Heart left ventricle (tissue), 16 donors: Measurements from ENCODE around the gene SNRPA1. TPM values are rescaled to one million over a fixed set of nuclear protein-coding genes. Genes with fewer than 3 reads are reported as not detected.

Source experiments
- ATAC-seq, 4 donors: fragments of 200-7000 bp; cut with Tn5 transposase; one replicate each; pipeline ENCODE4 v1.9.1; 2020 to 2022; ENCODE audit warnings: moderate library complexity in 4 of 4, mild to moderate bottlenecking in 3 of 4, moderate number of reproducible peaks in 1 of 4
- DNase-seq, 5 donors: peaks; one replicate each; pipeline ENCODE4 v3.0.0-alpha.2; 2020
- H3K27ac ChIP-seq, 12 donors: fragments of 200-600 bp; sonication (generic) in 4 of 12; one replicate each; pipeline versions ENCODE4 v1.5.0 to v1.8.0; 2016 to 2022; ENCODE audit warnings: mild to moderate bottlenecking in 2 of 12
- H3K27me3 ChIP-seq, 9 donors: fragments of 200-600 bp; sonication (generic) in 2 of 9; one replicate each; pipeline versions ENCODE4 v1.5.1 to v1.8.0; 2016 to 2022; ENCODE audit warnings: mild to moderate bottlenecking in 3 of 9
- H3K36me3 ChIP-seq, 9 donors: fragments of 200-600 bp; sonication (generic) in 2 of 9; one replicate each; pipeline versions ENCODE4 v1.5.0 to v1.8.0; 2018 to 2022; ENCODE audit warnings: mild to moderate bottlenecking in 2 of 9
- H3K4me1 ChIP-seq, 12 donors: fragments of 200-600 bp; sonication (generic) in 4 of 12; one replicate each; pipeline versions ENCODE4 v1.5.0 to v1.8.0; 2016 to 2022; ENCODE audit warnings: mild to moderate bottlenecking in 3 of 12
- H3K4me3 ChIP-seq, 12 donors: fragments of 200-600 bp; sonication (generic) in 4 of 12; one replicate each; pipeline versions ENCODE4 v1.5.0 to v1.8.0; 2017 to 2022; ENCODE audit warnings: mild to moderate bottlenecking in 9 of 12, moderate library complexity in 4 of 12
- H3K9me3 ChIP-seq, 12 donors: fragments of 200-600 bp; sonication (generic) in 4 of 12; one replicate each; pipeline versions ENCODE4 v1.5.0 to v1.8.0; 2016 to 2022; ENCODE audit warnings: mild to moderate bottlenecking in 1 of 12
- POLR2A ChIP-seq, 2 donors: fragments of 450-650 bp; IDR thresholded peaks; one replicate each; pipeline ENCODE4 v1.6.1; 2017; ENCODE audit warnings: antibody characterized with exemption in 2 of 2, mild to moderate bottlenecking in 2 of 2, moderate library complexity in 2 of 2
- WGBS, 4 donors: extraction: QIAGEN DNeasy Blood & Tissue Kit in 2 of 4; methylation state at CpG; one replicate each; pipeline versions ENCODE4 v1.1.5 to v1.1.7; 2013 to 2018; 5-methylcytosine and 5-hydroxymethylcytosine counted together
- intact Hi-C, 10 donors: fragments of 100-400 bp; cut with DNase I; formaldehyde crosslinking; loops; one replicate each; pipeline versions ENCODE4 v1.11.1 to v1.14.2; 2022
- polyA plus RNA-seq, 2 donors: library from polyadenylated mRNA; stranded (reverse); fragments of 200-250 nt; gene quantifications; one replicate each; pipeline ENCODE4 v1.2.3, GENCODE V29; 2013
- total RNA-seq, 9 donors: library from RNA; depleted of rRNA in 2 of 9; stranded (reverse); fragments of >200 nt in 2 of 9; fragmentation: NEBNext Ultra II Directional in 3 of 9; extraction: Animal tissue kit (Norgen Biotek cat#: 25700) in 3 of 9; gene quantifications; one replicate each; pipeline versions ENCODE4 v1.1.0 to v1.2.4, GENCODE V29; 2016 to 2023
- TF ChIP-seq, protein P1 (sequence below), 12 donors: fragments of 200-600 bp; sonication (generic) in 4 of 12; IDR thresholded peaks; one replicate each; pipeline versions ENCODE4 v1.5.0 to v1.8.0; 2018 to 2022; ENCODE audit warnings: antibody characterized with exemption in 12 of 12, mild to moderate bottlenecking in 5 of 12
- donor health status: ischemic (EF 13 %, LVEDD 7.1; RV severe dilation, severe dysfunction).
- donor health status: healthy with polysubstance abuse.
- donor health status: DM: no; HTN: yes; CAD: no.
- donor health status: DM: no; HTN: no; CAD: no.
- donor health status: ischemic (EF 25% LVEDD 6.9; RV normal size, moderate dysfunction).
- donor health status: ischemic (EF 25% LVEDD 5.7; RV mildly dilated, moderate dysfunction).
- donor health status: healthy.
- donor health status: DM: yes; HTN: yes; CAD: no.
- donor health status: ischemic (EF 35%, LVEDD 5.7; RV mildly dilated, moderate dysfunction).
- donor health status: nonischemic (EF 11% LVEDD 7.7; RV severe dilation, severe dysfunction).
- donor health status: DM: yes; HTN: yes; CAD: no.
- donor health status: PGD.
- donor health status: ischemic (EF 29% LVEDD 5.4; RV normal size, mild dysfunction).
- donor health status: nonischemic (EF 23%, LVEDD 6.1; RV moderate dilation, normal function).

The SNRPA1 gene
- total and polyA plus RNA-seq, 11 donors, result 17.6 to 57.8 (median 30.2) TPM

DNA sequence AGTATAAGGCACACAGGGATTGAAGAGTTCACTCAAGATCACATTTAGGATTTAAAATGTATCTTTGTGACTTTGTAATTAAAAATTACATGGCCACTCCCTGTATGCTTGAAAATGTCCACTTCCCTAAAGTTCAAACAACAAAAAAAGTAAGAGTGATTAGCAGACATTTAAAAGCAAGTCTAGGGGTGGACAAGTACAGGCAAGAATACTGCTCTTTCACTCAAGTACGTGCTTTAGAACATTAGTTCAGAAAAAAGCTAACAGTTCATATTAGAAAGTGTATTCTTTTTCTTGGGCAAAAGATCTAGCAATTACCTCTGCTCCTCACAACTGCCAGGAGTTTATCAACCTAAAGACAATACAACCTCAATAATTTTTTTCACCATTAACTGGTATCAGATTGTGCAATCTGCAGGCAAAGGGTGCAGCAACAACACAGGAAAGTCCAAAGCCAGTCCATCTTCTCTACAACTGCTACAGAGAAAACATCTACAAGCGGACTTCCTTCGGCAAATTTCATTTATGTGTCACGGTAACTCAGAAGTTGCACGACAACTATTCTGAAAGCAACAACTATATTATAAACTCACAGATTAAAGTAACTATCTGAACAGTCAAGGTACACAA lies 61.3 kb downstream of the SNRPA1 start:
- Histone ChIP-seq H3K9me3 (peaks cover 0 to 10% (median under 1%) of the 10 kb centered on the region in 12 donors), H3K4me3 (no peak overlapping the region), H3K4me1 (peaks cover 0 to 58% (median 14%) of the 10 kb centered on the region in 12 donors), H3K36me3 (peaks cover 0 to 48% (median 20%) of the 10 kb centered on the region in 9 donors), H3K27ac (no peak overlapping the region), H3K27me3 (no peaks in the 10 kb centered on the region)
- DNase-seq, result no peak
- ATAC-seq, result no peak
- WGBS, 4 donors, result 78 to 91% (median 80%) methylated on average over 5 of the region's 5 CpGs
- intact Hi-C loops, result loop anchor here in 1 of 10 donors (5.0 kb wide), 1 partner anchor 36 kb away; no protein-coding TSS in a partner anchor
- no peak for TF ChIP-seq POLR2A (IDR thresholded peaks at IDR 0.05)
- TF ChIP-seq, protein P1, sequence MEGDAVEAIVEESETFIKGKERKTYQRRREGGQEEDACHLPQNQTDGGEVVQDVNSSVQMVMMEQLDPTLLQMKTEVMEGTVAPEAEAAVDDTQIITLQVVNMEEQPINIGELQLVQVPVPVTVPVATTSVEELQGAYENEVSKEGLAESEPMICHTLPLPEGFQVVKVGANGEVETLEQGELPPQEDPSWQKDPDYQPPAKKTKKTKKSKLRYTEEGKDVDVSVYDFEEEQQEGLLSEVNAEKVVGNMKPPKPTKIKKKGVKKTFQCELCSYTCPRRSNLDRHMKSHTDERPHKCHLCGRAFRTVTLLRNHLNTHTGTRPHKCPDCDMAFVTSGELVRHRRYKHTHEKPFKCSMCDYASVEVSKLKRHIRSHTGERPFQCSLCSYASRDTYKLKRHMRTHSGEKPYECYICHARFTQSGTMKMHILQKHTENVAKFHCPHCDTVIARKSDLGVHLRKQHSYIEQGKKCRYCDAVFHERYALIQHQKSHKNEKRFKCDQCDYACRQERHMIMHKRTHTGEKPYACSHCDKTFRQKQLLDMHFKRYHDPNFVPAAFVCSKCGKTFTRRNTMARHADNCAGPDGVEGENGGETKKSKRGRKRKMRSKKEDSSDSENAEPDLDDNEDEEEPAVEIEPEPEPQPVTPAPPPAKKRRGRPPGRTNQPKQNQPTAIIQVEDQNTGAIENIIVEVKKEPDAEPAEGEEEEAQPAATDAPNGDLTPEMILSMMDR (IDR thresholded peaks at IDR 0.05), result no peak

DNA sequence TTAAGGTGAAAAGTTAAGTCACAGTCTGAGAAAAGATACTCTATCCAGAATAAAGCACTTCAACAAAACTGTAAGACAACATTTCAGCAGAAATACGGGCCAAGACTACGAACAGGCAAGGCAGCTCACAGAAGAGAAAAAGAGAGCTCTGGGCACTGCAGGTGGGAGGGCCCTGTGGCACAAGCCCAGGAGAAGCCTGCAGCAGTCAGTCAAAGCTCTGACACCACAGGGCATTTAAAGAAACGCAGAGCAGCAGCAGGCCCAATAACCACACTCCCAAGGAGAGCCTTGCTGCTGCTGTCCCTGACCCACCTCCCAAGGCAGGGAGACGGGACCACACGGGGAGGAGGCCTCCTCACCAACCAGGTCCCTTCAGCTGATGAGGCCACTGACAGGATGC lies 62.4 kb downstream of the SNRPA1 start:
- no peak for DNase-seq
- 37 to 69% (median 49%) methylated on average over 2 to 5 of the region's 5 CpGs for WGBS, 4 donors
- no peaks in the 10 kb centered on the region for H3K27me3 ChIP-seq
- peaks cover 0 to 21% (median 9%) of the 10 kb centered on the region in 12 donors for H3K9me3 ChIP-seq
- peaks cover 0 to 58% (median 14%) of the 10 kb centered on the region in 12 donors for H3K4me1 ChIP-seq
- intact Hi-C loops, result loop anchor here in 1 of 10 donors (5.0 kb wide), 1 partner anchor 35 kb away; no protein-coding TSS in a partner anchor
- H3K27ac ChIP-seq, result peak overlapping the region in 1 of 12 donors; percentile 9
- peak; percentile 61 to 93 (median 84) for ATAC-seq
- no peak overlapping the region for H3K4me3 ChIP-seq
- H3K36me3 ChIP-seq, result peaks cover 0 to 58% (median 20%) of the 10 kb centered on the region in 9 donors
- TF ChIP-seq POLR2A (IDR thresholded peaks at IDR 0.05), result no peak
- TF ChIP-seq, protein P1 (IDR thresholded peaks at IDR 0.05), result no peak

Other genes with a start within 250 kb of the SNRPA1 start
- 10 to 100 TPM in 7 of 9 donors, 1 to 10 TPM in 2; 8.7 to 41.3 (median 11.1) TPM for gene CHSY1, start 43.2 kb downstream of the SNRPA1 start, total RNA-seq
- 1 to 10 TPM; 5.6 to 8.7 TPM for gene CHSY1, start 43.2 kb downstream of the SNRPA1 start, polyA plus RNA-seq
- 10 to 100 TPM; 38.7 to 72.4 (median 47.5) TPM for gene SELENOS, start 17.8 kb downstream of the SNRPA1 start, total RNA-seq
- gene SELENOS, start 17.8 kb downstream of the SNRPA1 start, polyA plus RNA-seq, result 100 to 1,000 TPM in 1 of 2 donors, 10 to 100 TPM in 1; 52.5 to 209 TPM
- 10 to 100 TPM in 8 of 9 donors, 1 to 10 TPM in 1; 7.3 to 41.7 (median 23.5) TPM for gene PCSK6, start 194.5 kb upstream of the SNRPA1 start, total RNA-seq
- 1 to 10 TPM; 7.4 TPM for gene PCSK6, start 194.5 kb upstream of the SNRPA1 start, polyA plus RNA-seq